GM10266 (cell line): ENCODE measurements around the gene CDK18.

Experiments used
- DNase-seq: peaks from one replicate; pipeline ENCODE4 v3.0.0; 2012; ENCODE audit errors: extremely low spot score
- TF ChIP-seq, protein P1 (sequence below): IDR thresholded peaks from 2 replicates; pipeline ENCODE4 v1.5.1; 2012; ENCODE audit warnings: mild to moderate bottlenecking, low read depth; ENCODE audit not compliant: control insufficient read depth, insufficient read depth; ENCODE audit errors: missing control alignments

CDK18 gene

GRCh38 chr1:205504311-205505075, at the start of gene CDK18:
Gene CDK18, plus strand, starts transcription at chr1:205504669. Its CDS starts 18,499 bp downstream, at chr1:205523168.
- TF ChIP-seq, protein P1, sequence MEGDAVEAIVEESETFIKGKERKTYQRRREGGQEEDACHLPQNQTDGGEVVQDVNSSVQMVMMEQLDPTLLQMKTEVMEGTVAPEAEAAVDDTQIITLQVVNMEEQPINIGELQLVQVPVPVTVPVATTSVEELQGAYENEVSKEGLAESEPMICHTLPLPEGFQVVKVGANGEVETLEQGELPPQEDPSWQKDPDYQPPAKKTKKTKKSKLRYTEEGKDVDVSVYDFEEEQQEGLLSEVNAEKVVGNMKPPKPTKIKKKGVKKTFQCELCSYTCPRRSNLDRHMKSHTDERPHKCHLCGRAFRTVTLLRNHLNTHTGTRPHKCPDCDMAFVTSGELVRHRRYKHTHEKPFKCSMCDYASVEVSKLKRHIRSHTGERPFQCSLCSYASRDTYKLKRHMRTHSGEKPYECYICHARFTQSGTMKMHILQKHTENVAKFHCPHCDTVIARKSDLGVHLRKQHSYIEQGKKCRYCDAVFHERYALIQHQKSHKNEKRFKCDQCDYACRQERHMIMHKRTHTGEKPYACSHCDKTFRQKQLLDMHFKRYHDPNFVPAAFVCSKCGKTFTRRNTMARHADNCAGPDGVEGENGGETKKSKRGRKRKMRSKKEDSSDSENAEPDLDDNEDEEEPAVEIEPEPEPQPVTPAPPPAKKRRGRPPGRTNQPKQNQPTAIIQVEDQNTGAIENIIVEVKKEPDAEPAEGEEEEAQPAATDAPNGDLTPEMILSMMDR, result no peak
- no peak for DNase-seq

DNA sequence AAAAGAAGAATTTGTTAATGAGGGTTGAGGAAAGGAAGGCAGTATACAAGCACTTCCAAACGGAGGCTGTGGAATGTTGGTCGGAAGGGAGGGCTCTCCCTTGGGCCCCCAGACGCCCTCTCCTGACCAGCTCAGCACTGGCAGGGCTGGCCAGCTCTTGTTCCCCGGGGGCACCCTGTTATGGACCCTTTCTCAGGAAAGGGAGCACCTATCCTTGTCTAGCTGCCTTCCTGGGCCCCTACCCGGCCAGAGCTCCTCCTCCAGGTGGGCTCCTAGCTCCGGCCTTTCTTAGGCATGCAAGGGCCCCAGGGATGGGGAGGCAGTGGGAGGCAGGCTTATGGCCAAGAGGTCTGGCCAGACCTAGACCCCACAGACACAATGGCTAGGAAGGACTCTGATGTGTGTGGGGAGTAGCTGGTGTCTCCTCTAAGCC, 49.5 kb upstream of the CDK18 start:
- DNase-seq, result no peak
- TF ChIP-seq, protein P1, result no peak

DNA sequence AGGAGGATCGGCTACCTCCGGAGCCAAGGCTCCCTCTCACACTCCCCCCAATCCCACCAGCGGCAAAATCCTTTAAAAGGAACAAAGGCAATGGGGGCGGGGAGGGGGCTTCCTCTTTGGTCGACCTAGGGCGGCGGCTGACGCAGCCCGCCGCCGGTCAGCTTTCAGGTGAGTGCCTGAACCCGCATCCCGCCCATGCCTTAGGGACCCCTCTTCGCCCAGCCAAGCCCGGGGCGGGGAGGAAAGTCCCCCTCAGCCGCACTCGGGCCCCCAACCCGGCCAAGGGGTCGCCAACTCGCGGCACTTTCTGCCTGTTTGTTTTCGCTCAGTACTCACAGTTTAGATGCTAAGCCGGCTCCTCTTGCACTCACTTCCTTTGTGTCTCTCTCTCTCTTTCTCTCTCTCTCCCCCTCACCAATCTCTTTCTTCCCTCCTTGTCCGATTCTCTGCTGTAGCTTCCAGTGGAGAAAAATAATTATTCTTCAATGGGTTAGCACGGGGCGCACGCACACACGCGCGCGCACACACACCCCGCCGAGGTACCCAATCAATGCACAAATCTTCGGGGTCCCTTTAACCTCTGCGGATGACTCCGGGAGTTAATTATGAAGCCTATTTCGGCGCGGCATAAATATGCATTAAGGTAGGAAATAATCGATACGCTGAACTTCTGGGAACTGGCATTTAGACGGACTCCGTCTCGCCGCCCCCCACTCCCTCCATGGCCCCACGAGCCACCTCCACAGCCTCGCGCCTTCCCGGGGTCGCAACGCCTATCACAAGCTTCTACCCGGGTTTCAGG, 48.7 kb upstream of the CDK18 start, which contains the start of gene BLACAT1:
Gene BLACAT1 (minus strand): TSS at position 465 of the 802 bp plus-strand sequence.
- TF ChIP-seq, protein P1, result no peak
- DNase-seq, result no peak

GRCh38 chr1:205456383-205456867, 48.0 kb upstream of the CDK18 start:
- no peak for DNase-seq
- TF ChIP-seq, protein P1, result no peak

- TF ChIP-seq, protein P1, result no peak
- peak; percentile 37 for DNase-seq
Observed at GRCh38 chr1:205456868-205457745, 47.4 kb upstream of the CDK18 start.

GRCh38 chr1:205458777-205459566, 45.5 kb upstream of the CDK18 start:
- peak; percentile 47 for DNase-seq

More at GRCh38 chr1:205458777-205459566, 45.5 kb upstream of the CDK18 start:
- TF ChIP-seq, protein P1, result no peak
